SK-N-SH (cell line): ENCODE results near the gene ISOC1.

Experiments used
- CTCF ChIP-seq: fragments of 200-600 bp; sonication (generic); IDR thresholded peaks from 2 replicates; pipeline ENCODE4 v1.6.1; 2017; ENCODE audit warnings: antibody characterized with exemption, mild to moderate bottlenecking, moderate library complexity
- EP300 ChIP-seq, 2 experiments: IDR thresholded peaks; 2 replicates each; pipeline versions ENCODE4 v1.4.0 to v1.6.1; 2012; ENCODE audit warnings: borderline replicate concordance in 1 of 2, low read depth in 1 of 2, low read length in 1 of 2
- FOXM1 ChIP-seq: IDR thresholded peaks from 2 replicates; pipeline ENCODE4 v1.4.0; 2012; ENCODE audit warnings: low read depth, mild to moderate bottlenecking
- MAX ChIP-seq: IDR thresholded peaks from 2 replicates; pipeline ENCODE4 v1.4.0; 2012; ENCODE audit warnings: low read depth
- TCF12 ChIP-seq: IDR thresholded peaks from 2 replicates; pipeline ENCODE4 v1.4.0; 2012

- TF ChIP-seq CTCF (no peak), FOXM1 (no peak), EP300 (IDR thresholded peaks at IDR 0.05; ENCODE audit: borderline replicate concordance in 1 of 2, low read depth in 1 of 2, low read length in 1 of 2) (peak in 1 of 2 experiments; percentile 70; a peak in 1 of 4 replicates), TCF12 (no peak), MAX (no peak)
These were observed 8.8 kb downstream of the ISOC1 start for GRCh38 chr5:129103397-129103796.
